Memory B cell (primary cell): ENCODE data around the gene CES3.
A peak's percentile ranks its signal among the peaks of the same experiment; 100 is the strongest.

Experiments used
- ATAC-seq: fragments of 150-1000 bp; cut with Tn5 transposase; 2 replicates; pipeline ENCODE4 v1.10.0; 2021; ENCODE audit warnings: low read depth, mild to moderate bottlenecking, moderate library complexity
- DNase-seq, 2 donors: peaks; one replicate each; pipeline ENCODE4 v3.0.0; 2022; ENCODE audit warnings: low spot score in 2 of 2
- H3K27ac Mint-ChIP-seq: one replicate; pipeline ENCODE4 v1.8.0; 2022; ENCODE audit warnings: mild to moderate bottlenecking, moderate library complexity, mixed read lengths
- H3K27me3 Mint-ChIP-seq: one replicate; pipeline ENCODE4 v1.8.0; 2022; ENCODE audit warnings: mixed read lengths
- H3K36me3 Mint-ChIP-seq: one replicate; pipeline ENCODE4 v1.8.0; 2022; ENCODE audit warnings: mild to moderate bottlenecking, mixed read lengths
- H3K4me1 Mint-ChIP-seq: one replicate; pipeline ENCODE4 v1.8.0; 2022; ENCODE audit warnings: mixed read lengths
- H3K4me3 Mint-ChIP-seq: one replicate; pipeline ENCODE4 v1.8.0; 2022; ENCODE audit warnings: mild to moderate bottlenecking, moderate library complexity, mixed read lengths
- H3K9me3 Mint-ChIP-seq: one replicate; pipeline ENCODE4 v1.8.0; 2022; ENCODE audit warnings: mixed read lengths

The CES3 gene

DNA sequence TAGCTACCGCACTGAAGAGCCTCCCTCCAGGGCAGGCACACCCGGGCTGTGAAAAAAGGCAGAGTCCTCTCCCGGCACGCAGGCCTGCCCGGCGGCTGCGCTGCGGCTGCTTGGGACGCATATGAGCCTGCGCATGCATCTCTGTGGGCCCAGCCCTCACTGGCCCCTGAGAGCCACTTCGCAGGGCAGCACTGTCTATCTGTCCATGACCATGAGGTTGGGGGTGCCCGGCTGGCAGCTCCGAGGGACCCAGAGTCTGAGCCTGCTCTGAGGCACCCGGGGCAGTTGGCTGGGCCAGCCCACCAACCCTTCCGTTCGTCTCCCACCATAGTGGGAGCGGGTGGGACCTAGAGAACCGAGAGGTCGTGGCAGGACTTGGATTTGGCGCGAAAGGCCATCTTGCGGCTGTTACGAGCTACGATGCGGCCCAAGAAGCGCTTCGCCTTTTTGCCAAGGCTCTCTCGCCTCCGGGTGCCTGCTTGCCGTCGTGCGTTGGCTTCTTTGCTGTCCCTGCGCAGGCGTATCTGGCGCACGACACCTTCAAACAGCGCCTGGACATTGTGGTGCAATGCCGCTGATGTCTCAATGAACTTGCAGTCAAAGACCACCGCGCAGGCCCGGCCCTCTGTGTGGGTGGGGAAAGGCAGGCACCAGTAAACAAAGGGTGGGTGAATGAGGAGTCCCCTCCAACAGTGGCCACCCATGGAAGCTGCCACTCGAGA is 39.2 kb upstream of the CES3 start:
- H3K36me3 Mint-ChIP-seq: no peaks in the 10 kb centered on the region
- no peak overlapping the region for H3K4me3 Mint-ChIP-seq
- ATAC-seq: no peak
- DNase-seq: no peak
- peaks cover 24% of the 10 kb centered on the region for H3K27me3 Mint-ChIP-seq
- peaks cover 13% of the 10 kb centered on the region for H3K4me1 Mint-ChIP-seq
- H3K9me3 Mint-ChIP-seq: no peaks in the 10 kb centered on the region
- H3K27ac Mint-ChIP-seq: no peak overlapping the region

- DNase-seq (no peak), ATAC-seq (no peak)
- H3K27ac Mint-ChIP-seq: no peak overlapping the region
- no peaks in the 10 kb centered on the region for H3K9me3 Mint-ChIP-seq
- H3K27me3 Mint-ChIP-seq: peaks cover 24% of the 10 kb centered on the region
- H3K36me3 Mint-ChIP-seq: no peaks in the 10 kb centered on the region
- H3K4me1 Mint-ChIP-seq: peaks cover 13% of the 10 kb centered on the region
- H3K4me3 Mint-ChIP-seq: no peak overlapping the region
These were observed 37.8 kb upstream of the CES3 start for GRCh38 chr16:66923247-66923731.

- no peak overlapping the region for H3K4me3 Mint-ChIP-seq
- no peaks in the 10 kb centered on the region for H3K9me3 Mint-ChIP-seq
- H3K27me3 Mint-ChIP-seq: peaks cover 24% of the 10 kb centered on the region
These were observed 37.2 kb upstream of the CES3 start for GRCh38 chr16:66923866-66924265.

DNA sequence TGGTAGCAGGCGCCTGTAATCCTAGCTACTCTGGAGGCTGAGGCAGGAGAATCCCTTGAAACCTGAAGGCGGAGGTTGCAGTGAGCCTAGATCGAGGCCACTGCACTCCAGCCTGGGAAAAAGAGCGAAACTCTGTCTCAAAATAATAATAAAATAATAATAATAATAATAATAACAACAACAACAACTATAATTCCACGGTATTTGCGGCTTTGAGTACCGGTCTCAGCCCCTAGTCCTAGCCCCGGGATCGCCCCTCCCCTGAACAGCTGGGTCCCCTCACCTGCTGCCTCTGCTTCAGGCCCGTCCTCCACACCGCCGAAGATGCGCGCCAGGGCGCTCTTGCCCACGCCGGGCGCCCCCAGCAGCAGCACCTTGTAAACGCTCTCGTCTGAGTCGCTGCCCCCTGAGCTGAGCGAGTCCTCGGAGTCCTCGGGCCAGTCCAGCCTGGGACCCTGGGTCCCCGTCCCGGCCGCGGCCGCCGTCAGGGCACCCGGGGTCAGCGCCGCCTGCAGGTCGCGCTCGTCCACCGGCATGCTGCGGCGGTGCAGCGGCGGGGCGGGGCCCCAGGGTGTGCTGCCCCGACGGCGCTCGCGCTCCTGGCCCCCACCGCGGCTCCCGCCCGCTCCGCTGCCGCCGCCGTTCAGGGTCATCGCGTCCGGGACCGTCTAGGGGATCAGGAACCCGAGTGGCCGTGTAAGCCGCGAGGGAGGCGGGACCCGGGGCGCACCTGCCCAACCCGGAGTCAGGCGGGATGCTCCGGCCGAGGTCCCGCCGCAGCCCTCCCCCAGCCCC is 36.3 kb upstream of the CES3 start:
- Mint-ChIP-seq H3K36me3 (no peaks in the 10 kb centered on the region), H3K27me3 (peaks cover 20% of the 10 kb centered on the region), H3K4me3 (peak overlapping the region; percentile 77), H3K27ac (no peak overlapping the region), H3K9me3 (no peaks in the 10 kb centered on the region), H3K4me1 (peaks cover 13% of the 10 kb centered on the region)
- ATAC-seq: peak; percentile 75
- DNase-seq: peak in 1 of 2 donors; percentile 50

More at GRCh38 chr16:66923866-66924265, 37.2 kb upstream of the CES3 start:
- Mint-ChIP-seq H3K27ac (no peak overlapping the region), H3K36me3 (no peaks in the 10 kb centered on the region), H3K4me1 (peaks cover 13% of the 10 kb centered on the region)
- DNase-seq: no peak
- ATAC-seq: no peak

GRCh38 chr16:66925322-66925840 is 35.7 kb upstream of the CES3 start, which contains the start of gene RRAD:
Gene RRAD (minus strand): TSS chr16:66925535. CDS start chr16:66925179, 356 bp downstream.
- Mint-ChIP-seq H3K27me3 (peaks cover 20% of the 10 kb centered on the region), H3K36me3 (no peaks in the 10 kb centered on the region), H3K9me3 (no peaks in the 10 kb centered on the region), H3K4me1 (peaks cover 13% of the 10 kb centered on the region), H3K4me3 (peak within 1 kb of the TSS; percentile 77), H3K27ac (no peak within 1 kb of the TSS)
- DNase-seq (peak in 1 of 2 donors; percentile 32), ATAC-seq (peak; percentile 31)

- Mint-ChIP-seq H3K9me3 (no peaks in the 10 kb centered on the region), H3K27me3 (peaks cover 19% of the 10 kb centered on the region), H3K27ac (no peak overlapping the region), H3K4me1 (peaks cover 13% of the 10 kb centered on the region), H3K36me3 (no peaks in the 10 kb centered on the region), H3K4me3 (peak overlapping the region; percentile 77)
- DNase-seq (no peak), ATAC-seq (no peak)
These were observed 34.7 kb upstream of the CES3 start for GRCh38 chr16:66926171-66926947.

DNA sequence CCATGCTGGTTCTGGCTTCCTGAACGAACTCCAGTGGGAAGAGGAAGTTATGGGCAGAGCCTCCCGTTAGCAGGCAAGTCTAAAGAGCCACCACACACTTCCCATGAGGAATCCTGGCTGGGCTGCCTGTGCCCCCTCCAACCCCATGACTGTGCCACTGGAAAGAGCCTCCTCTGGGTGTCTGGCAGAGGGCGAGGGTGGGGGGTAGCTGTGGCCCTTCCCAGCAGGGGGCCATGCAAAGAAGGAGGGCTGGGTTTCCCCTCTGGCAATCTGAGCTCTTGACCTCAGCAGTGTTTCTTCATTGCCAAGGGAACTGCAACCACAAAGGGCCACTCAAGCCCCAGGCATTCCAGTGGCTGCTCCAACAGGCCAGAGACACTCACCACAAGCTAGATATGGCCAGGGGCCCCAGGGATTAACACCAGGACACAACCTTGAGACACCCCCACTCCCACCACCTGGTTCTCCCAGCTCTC is 34.1 kb upstream of the CES3 start:
- H3K4me3 Mint-ChIP-seq: no peak overlapping the region
- DNase-seq (no peak), ATAC-seq (peak; percentile 10)

DNA sequence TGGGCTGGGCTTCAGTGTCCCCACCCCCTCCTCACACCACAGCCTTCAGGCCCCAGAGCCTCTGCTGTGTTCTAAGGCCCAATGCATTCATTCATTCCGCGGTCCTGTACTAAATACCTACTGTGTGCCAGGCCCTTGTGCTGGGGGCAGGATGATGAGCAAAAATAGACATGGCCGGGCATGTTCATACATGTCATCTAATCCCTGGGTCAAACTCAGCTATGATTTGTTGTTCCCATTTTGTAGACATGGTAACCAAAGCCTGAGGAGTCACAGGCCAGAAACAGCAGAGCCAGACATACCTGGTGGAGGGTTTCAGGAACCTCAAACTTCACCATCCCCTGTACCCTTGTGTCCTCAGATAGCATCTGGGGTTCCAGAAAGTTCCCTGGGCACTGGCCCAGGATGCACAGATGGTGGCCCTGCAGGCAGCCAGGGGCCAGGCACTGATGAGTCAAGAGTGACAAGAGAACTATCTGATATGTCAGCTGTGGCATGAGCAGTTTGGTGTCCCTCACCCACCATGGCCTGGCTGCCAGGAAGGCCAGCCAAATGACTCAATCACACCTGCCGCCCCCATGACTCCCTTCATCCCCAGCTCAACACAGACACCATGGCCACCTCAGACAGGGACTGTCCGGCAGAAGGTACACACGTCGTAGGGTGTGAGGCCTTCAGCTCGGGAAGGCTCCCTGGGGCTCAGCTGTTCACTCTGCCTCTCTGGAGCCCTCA is 33.0 kb upstream of the CES3 start:
- H3K4me1 Mint-ChIP-seq: peaks cover 24% of the 10 kb centered on the region
- ATAC-seq (no peak), DNase-seq (no peak)
- no peaks in the 10 kb centered on the region for H3K9me3 Mint-ChIP-seq
- no peak overlapping the region for H3K27ac Mint-ChIP-seq
- H3K4me3 Mint-ChIP-seq: no peak overlapping the region
- H3K36me3 Mint-ChIP-seq: peaks cover 7% of the 10 kb centered on the region
- peaks cover 18% of the 10 kb centered on the region for H3K27me3 Mint-ChIP-seq

More for the DNA sequence above, 34.1 kb upstream of the CES3 start:
- Mint-ChIP-seq H3K27me3 (peaks cover 18% of the 10 kb centered on the region), H3K27ac (no peak overlapping the region), H3K4me1 (peaks cover 15% of the 10 kb centered on the region), H3K9me3 (no peaks in the 10 kb centered on the region), H3K36me3 (peaks cover 3% of the 10 kb centered on the region)

- Mint-ChIP-seq H3K27ac (no peak overlapping the region), H3K4me3 (no peak overlapping the region), H3K36me3 (peaks cover 9% of the 10 kb centered on the region), H3K27me3 (peaks cover 12% of the 10 kb centered on the region), H3K4me1 (peaks cover 29% of the 10 kb centered on the region), H3K9me3 (no peaks in the 10 kb centered on the region)
- DNase-seq (no peak), ATAC-seq (no peak)
These were observed 32.2 kb upstream of the CES3 start for GRCh38 chr16:66928702-66929388.

- no peak overlapping the region for H3K27ac Mint-ChIP-seq
These were observed 30.9 kb upstream of the CES3 start for GRCh38 chr16:66930189-66930588.

DNA sequence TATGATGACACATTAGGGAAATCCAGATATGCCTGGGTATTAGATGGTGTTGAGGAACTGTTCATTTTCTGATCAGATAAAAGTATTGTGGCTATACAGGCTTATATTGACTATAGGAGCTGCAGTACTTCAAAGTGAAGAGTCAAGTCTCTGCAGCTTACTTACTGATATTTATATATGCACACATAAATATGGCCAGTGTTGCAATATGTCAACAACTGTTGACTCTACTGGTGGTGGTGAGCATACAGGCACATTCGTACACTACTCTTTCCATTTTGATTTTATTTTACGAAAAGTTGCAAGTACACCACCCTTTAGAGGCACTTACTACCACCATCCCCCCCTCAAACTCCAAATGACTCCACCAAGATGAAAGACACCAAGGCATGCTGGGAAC is 29.4 kb upstream of the CES3 start:
- H3K4me1 Mint-ChIP-seq: peaks cover 35% of the 10 kb centered on the region
- H3K36me3 Mint-ChIP-seq: peaks cover 9% of the 10 kb centered on the region
- no peak overlapping the region for H3K27ac Mint-ChIP-seq

More at GRCh38 chr16:66930189-66930588, 30.9 kb upstream of the CES3 start:
- H3K4me3 Mint-ChIP-seq: no peak overlapping the region
- H3K9me3 Mint-ChIP-seq: no peaks in the 10 kb centered on the region
- H3K36me3 Mint-ChIP-seq: peaks cover 9% of the 10 kb centered on the region
- H3K4me1 Mint-ChIP-seq: peaks cover 34% of the 10 kb centered on the region
- ATAC-seq (no peak), DNase-seq (no peak)
- peaks cover 6% of the 10 kb centered on the region for H3K27me3 Mint-ChIP-seq

GRCh38 chr16:66932076-66932475 is 29.0 kb upstream of the CES3 start:
- no peak overlapping the region for H3K27ac Mint-ChIP-seq
- DNase-seq (no peak), ATAC-seq (no peak)
- peaks cover 9% of the 10 kb centered on the region for H3K36me3 Mint-ChIP-seq
- no peaks in the 10 kb centered on the region for H3K27me3 Mint-ChIP-seq
- H3K9me3 Mint-ChIP-seq: no peaks in the 10 kb centered on the region
- peak overlapping the region; percentile 1 for H3K4me3 Mint-ChIP-seq
- H3K4me1 Mint-ChIP-seq: peaks cover 36% of the 10 kb centered on the region

More for the DNA sequence above, 29.4 kb upstream of the CES3 start:
- no peak for DNase-seq
- Mint-ChIP-seq H3K27me3 (no peaks in the 10 kb centered on the region), H3K9me3 (no peaks in the 10 kb centered on the region), H3K4me3 (peak overlapping the region; percentile 22)
- ATAC-seq: no peak
